ENCODE results near the gene CMTM6.

GRCh38 chr3:32522682-32523081 is 20.0 kb upstream of the CMTM6 start:
- TF ChIP-seq ASH2L (IDR thresholded peaks at IDR 0.05; ENCODE audit: low read length) = no peak
- TF ChIP-seq EP300 (IDR thresholded peaks at IDR 0.05; ENCODE audit: borderline replicate concordance in 1 of 2, low read depth in 2 of 2, low read length in 2 of 2) = no peak
- TF ChIP-seq RAD21 (IDR thresholded peaks at IDR 0.05 in 1 of 2, conservative IDR thresholded peaks at IDR 0.05 in 1 of 2; ENCODE audit: low read depth in 2 of 2, low read length in 2 of 2) = no peak
- TF ChIP-seq, protein P1, sequence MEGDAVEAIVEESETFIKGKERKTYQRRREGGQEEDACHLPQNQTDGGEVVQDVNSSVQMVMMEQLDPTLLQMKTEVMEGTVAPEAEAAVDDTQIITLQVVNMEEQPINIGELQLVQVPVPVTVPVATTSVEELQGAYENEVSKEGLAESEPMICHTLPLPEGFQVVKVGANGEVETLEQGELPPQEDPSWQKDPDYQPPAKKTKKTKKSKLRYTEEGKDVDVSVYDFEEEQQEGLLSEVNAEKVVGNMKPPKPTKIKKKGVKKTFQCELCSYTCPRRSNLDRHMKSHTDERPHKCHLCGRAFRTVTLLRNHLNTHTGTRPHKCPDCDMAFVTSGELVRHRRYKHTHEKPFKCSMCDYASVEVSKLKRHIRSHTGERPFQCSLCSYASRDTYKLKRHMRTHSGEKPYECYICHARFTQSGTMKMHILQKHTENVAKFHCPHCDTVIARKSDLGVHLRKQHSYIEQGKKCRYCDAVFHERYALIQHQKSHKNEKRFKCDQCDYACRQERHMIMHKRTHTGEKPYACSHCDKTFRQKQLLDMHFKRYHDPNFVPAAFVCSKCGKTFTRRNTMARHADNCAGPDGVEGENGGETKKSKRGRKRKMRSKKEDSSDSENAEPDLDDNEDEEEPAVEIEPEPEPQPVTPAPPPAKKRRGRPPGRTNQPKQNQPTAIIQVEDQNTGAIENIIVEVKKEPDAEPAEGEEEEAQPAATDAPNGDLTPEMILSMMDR (IDR thresholded peaks at IDR 0.05; ENCODE audit: control extremely low read depth in 1 of 3, insufficient read depth in 1 of 3, low read depth in 1 of 3, low read length in 3 of 3) = no peak
- TF ChIP-seq CHD1 (IDR thresholded peaks at IDR 0.05; ENCODE audit: low read depth, low read length) = no peak
- no peak for TF ChIP-seq TCF12 (IDR thresholded peaks at IDR 0.05; ENCODE audit: low read depth, low read length)
- TF ChIP-seq GABPA (IDR thresholded peaks at IDR 0.05; ENCODE audit: borderline replicate concordance, insufficient read depth, low read length) = no peak
- no peak for TF ChIP-seq USF2 (IDR thresholded peaks at IDR 0.05; ENCODE audit: low read length)

Data from H1 (cell line).